ENCODE measurements around the gene SYT12. TPM values are rescaled to one million over a fixed set of nuclear protein-coding genes. Genes with fewer than 3 reads are reported as not detected.

The SYT12 gene
- total and polyA plus RNA-seq, 2 of the 4 experiments (the other 2 are of a cell fraction) = 0.54 to 0.74 TPM

DNA sequence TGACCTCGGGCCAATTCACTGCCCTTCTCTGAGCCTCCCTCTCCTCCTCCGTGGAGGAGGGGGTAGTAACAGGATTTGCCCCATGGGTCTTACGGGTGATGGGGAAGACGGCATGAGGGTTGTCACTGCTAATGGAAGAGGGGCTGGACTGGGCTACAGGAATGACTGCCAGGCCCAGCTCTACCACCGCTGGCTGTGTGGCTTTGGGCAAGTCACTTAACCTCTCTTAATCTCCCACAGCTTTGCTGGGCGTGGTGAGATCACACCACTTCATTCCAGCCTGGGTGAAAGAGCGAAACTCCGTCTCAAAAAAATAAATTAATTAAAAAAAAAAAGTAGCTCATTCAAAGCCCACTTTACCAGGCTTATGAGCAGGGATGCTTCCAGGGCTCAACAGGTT is 2.8 kb downstream of the SYT12 start:
- no peak overlapping the region for H3K18ac ChIP-seq (ENCODE audit: low read depth, low read length)
- H3K4ac ChIP-seq (ENCODE audit: low read depth, low read length) = no peak overlapping the region
- no peak overlapping the region for H3K9ac ChIP-seq (ENCODE audit: low read depth, low read length)
- H3K14ac ChIP-seq (replicated peaks; ENCODE audit: low read depth, low read length) = no peak overlapping the region
- TF ChIP-seq NFE2L2 (IDR thresholded peaks at IDR 0.05; ENCODE audit: low read depth, low read length) = no peak
- no peak for TF ChIP-seq BHLHE40 (IDR thresholded peaks at IDR 0.05; ENCODE audit: low read depth, low read length)
- no peak for TF ChIP-seq MAZ (IDR thresholded peaks at IDR 0.05; ENCODE audit: borderline replicate concordance, low read depth, low read length)
- no peak for TF ChIP-seq RCOR1 (IDR thresholded peaks at IDR 0.05; ENCODE audit: insufficient replicate concordance, low read length)
- TF ChIP-seq, protein P1, sequence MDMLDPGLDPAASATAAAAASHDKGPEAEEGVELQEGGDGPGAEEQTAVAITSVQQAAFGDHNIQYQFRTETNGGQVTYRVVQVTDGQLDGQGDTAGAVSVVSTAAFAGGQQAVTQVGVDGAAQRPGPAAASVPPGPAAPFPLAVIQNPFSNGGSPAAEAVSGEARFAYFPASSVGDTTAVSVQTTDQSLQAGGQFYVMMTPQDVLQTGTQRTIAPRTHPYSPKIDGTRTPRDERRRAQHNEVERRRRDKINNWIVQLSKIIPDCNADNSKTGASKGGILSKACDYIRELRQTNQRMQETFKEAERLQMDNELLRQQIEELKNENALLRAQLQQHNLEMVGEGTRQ (IDR thresholded peaks at IDR 0.05; ENCODE audit: low read depth, low read length) = no peak
- no peak for TF ChIP-seq RFX5 (IDR thresholded peaks at IDR 0.05; ENCODE audit: low read depth, low read length)
- TF ChIP-seq POLR2A (IDR thresholded peaks at IDR 0.05; ENCODE audit: low read depth, low read length) = no peak
- TF ChIP-seq, protein P2, sequence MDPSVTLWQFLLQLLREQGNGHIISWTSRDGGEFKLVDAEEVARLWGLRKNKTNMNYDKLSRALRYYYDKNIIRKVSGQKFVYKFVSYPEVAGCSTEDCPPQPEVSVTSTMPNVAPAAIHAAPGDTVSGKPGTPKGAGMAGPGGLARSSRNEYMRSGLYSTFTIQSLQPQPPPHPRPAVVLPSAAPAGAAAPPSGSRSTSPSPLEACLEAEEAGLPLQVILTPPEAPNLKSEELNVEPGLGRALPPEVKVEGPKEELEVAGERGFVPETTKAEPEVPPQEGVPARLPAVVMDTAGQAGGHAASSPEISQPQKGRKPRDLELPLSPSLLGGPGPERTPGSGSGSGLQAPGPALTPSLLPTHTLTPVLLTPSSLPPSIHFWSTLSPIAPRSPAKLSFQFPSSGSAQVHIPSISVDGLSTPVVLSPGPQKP (IDR thresholded peaks at IDR 0.05; ENCODE audit: borderline replicate concordance, low read depth, low read length) = no peak
- TF ChIP-seq CEBPB (IDR thresholded peaks at IDR 0.05; ENCODE audit: low read depth, low read length) = no peak
- TF ChIP-seq SMC3 (IDR thresholded peaks at IDR 0.05; ENCODE audit: low read depth, low read length) = no peak
- TF ChIP-seq MXI1 (IDR thresholded peaks at IDR 0.05; ENCODE audit: borderline replicate concordance, low read depth, low read length) = no peak
- TF ChIP-seq RAD21 (IDR thresholded peaks at IDR 0.05; ENCODE audit: low read length) = no peak
- no peak for TF ChIP-seq CHD1 (IDR thresholded peaks at IDR 0.05; ENCODE audit: low read depth, low read length)
- H2AK5ac ChIP-seq (ENCODE audit: low read depth, low read length) = no peak overlapping the region
- H2AFZ ChIP-seq (replicated peaks; ENCODE audit: low read length, poor library complexity) = no peak overlapping the region
- no peak overlapping the region for H2BK5ac ChIP-seq (ENCODE audit: low read depth, low read length, poor library complexity, severe bottlenecking)
- no peak overlapping the region for H3K4me2 ChIP-seq (ENCODE audit: low read depth, low read length)
- intact Hi-C loops (cut with micrococcal nuclease) (no loop called here), dilution Hi-C loops (cut with HindIII; ENCODE audit: low sequenced_read_pairs, unreplicated experiment) (no loop called here), in situ Hi-C loops (cut with MboI; ENCODE audit: low sequenced_read_pairs) (no loop called here)
- H4K5ac ChIP-seq (ENCODE audit: low read depth, low read length) = no peak overlapping the region
- H3K9me1 ChIP-seq (ENCODE audit: insufficient read depth, low read length) = no peaks in the 10 kb centered on the region
- DNase-seq (no peak), ATAC-seq (ENCODE audit: low read depth) (no peak)
- no peak overlapping the region for H3K56ac ChIP-seq (ENCODE audit: extremely low read depth, insufficient read depth, low read length)
- no peaks in the 10 kb centered on the region for H3K9me3 ChIP-seq (ENCODE audit: control insufficient read depth, insufficient read depth, low read length)
- H3K27ac ChIP-seq (ENCODE audit: insufficient read depth, low read length) = no peak overlapping the region
- H3K79me1 ChIP-seq (ENCODE audit: low read depth in 1 of 2, low read length in 2 of 2) = no peaks in the 10 kb centered on the region
- peaks cover 9% of the 10 kb centered on the region; the same call in 1 of the 2 replicates for H3K4me1 ChIP-seq (ENCODE audit: control insufficient read depth, insufficient read depth, low read length)
- no peaks in the 10 kb centered on the region for H3K36me3 ChIP-seq (ENCODE audit: control insufficient read depth, insufficient read depth, low read length)
- ChIA-PET POLR2A (ENCODE audit: unreplicated experiment) (no interaction called here), CTCF (interaction anchor here (1.1 kb wide), 1 partner anchor 68 kb away, joined by 4 read pairs; no protein-coding TSS in a partner anchor)
- H3K23ac ChIP-seq (ENCODE audit: low read depth, low read length) = no peak overlapping the region
- no peak overlapping the region for H3K4me3 ChIP-seq (ENCODE audit: insufficient read depth, low read depth, low read length)
- no peak overlapping the region for H4K91ac ChIP-seq (ENCODE audit: insufficient read depth, low read depth, low read length)
- no peak overlapping the region for H2AK9ac ChIP-seq (replicated peaks; ENCODE audit: low read depth, low read length, poor library complexity)
- no peak overlapping the region for H4K8ac ChIP-seq (ENCODE audit: low read depth in 2 of 2, low read length in 2 of 2)
- H2BK120ac ChIP-seq (ENCODE audit: low read depth, low read length) = no peak overlapping the region
- H2BK15ac ChIP-seq (ENCODE audit: low read depth, low read length) = no peak overlapping the region
- WGBS, 2 experiments (ENCODE audit: extremely low coverage in 2 of 2, insufficient read length in 1 of 2) = no CpG with 5 or more reads among the region's 8 CpGs
- H4K20me1 ChIP-seq (ENCODE audit: insufficient read depth, low read length) = no peaks in the 10 kb centered on the region
- H2BK20ac ChIP-seq (ENCODE audit: low read depth, low read length) = no peak overlapping the region
- H3K27me3 ChIP-seq (ENCODE audit: control insufficient read depth, insufficient read depth, low read length) = peaks cover 13% of the 10 kb centered on the region
- no TSS peak for BruUV-seq (replicated peaks)
